ENCODE data around the gene PRL.

Gene PRL

DNA sequence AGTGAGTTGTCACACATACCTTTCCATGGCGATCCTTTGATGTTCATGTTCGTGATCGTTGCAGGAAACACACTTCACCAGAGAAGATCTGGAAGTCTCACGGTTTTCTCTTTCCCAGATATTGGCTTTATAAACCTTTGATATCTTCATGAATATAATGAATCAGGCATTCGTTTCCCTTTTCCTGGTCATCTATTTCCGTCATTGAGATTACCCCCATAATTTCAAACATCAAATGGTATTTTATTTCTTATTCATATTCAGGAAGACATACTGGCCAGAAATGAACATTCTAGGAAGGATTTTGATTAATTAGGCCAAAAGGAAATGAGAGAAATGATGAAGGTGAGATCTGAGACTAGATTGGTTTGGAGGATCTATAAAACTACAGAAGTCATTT, at the start of gene PRL:
Gene PRL, minus strand, starts transcription at position 101 of the 400 bp plus-strand sequence. Its CDS starts 54 bp downstream, at position 47.
- DNase-seq (ENCODE audit: low read depth in 2 of 2): no peak

DNA sequence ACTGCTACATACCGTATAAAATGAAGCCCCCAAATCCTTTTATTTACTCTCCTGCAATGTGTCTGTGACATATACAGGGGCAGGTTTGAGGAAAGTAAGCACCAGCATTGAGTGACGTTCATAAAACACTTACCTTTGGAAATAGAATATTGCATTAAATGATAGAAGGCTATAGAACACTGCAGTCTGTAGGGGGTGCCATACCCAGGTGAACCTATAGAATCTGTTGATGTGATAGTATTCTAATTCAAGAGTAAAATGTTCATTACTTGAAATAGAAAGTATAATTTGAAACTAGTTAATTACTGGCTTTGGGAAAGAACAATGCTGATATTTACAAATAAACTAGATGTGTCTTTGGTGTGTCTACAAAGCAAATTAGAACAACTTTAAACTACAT, 47.0 kb upstream of the PRL start:
- no peak for DNase-seq (ENCODE audit: low read depth in 2 of 2)

- DNase-seq (ENCODE audit: low read depth in 2 of 2): no peak
Measured at GRCh38 chr6:22334778-22335177, 37.9 kb upstream of the PRL start.

GRCh38 chr6:22333802-22334201, 37.0 kb upstream of the PRL start:
- DNase-seq (ENCODE audit: low read depth in 2 of 2): peak in 1 of 2 experiments; percentile 44

- DNase-seq (ENCODE audit: low read depth in 2 of 2): peak in 1 of 2 experiments; percentile 7
Measured at GRCh38 chr6:22332711-22333110, 35.9 kb upstream of the PRL start.

DNA sequence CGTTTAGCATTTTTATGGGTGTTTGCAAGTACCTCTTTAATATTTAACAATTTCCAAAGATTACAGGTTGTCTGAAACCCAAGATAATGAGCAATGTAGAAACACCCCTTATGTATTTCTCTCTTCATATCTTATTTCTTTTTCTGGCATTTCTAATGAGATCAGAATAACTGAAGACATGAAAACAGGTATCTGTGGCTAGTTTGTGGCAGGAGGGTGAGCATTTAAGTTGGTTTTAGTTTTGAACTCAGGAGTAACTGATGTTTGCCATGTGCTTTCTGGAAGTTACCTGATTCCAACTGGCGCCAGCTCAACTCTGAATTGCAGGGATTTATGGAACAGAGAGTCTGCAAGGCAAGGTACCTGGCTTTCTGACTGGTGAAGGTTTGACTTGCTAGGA, 35.4 kb upstream of the PRL start:
- no peak for DNase-seq (ENCODE audit: low read depth in 2 of 2)

GRCh38 chr6:22330941-22331340, 34.1 kb upstream of the PRL start:
- no peak for DNase-seq (ENCODE audit: low read depth in 2 of 2)

- DNase-seq (ENCODE audit: low read depth in 2 of 2): peak; percentile 72 to 78
Measured at GRCh38 chr6:22328474-22328873, 31.6 kb upstream of the PRL start.

DNA sequence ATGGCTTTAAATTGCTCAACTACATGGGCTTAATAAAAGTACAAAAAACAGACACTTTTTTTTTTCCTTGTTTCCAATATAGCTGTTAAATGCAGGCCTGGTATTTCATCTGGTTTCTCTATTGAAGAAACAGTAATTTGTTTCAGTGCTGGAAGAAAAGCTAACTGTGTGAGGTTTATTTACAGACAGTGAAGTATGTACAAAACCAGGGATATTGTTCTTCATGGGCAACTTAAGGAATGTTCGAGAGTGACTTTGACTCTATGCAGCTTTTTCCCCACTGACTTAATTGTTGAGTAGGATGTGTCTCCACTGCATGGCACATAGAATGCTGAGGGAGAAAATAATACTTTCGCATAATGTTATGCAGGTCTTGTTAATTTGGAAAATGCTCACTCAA, 31.0 kb upstream of the PRL start:
- peak in 1 of 2 experiments; percentile 20 for DNase-seq (ENCODE audit: low read depth in 2 of 2)

DNA sequence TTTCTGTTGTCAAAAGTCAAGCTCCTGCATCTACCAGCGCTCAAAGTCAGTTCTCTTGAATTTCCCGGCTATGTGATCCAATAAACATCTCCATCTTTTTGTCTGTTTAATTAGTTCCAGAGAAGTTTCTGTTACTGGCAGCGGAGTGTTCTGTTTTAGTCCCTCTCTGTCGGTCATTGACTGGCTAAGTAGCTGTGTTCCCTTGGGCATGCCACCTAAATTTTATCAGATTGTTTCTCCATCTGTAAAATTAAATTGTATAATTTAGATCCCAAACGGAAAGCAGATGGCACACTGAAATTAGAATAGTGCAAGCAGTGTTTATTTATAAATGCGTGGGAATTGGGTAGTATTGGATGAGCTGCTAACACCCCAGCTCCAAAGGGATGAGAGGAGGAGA, 29.7 kb upstream of the PRL start:
- no peak for DNase-seq (ENCODE audit: low read depth in 2 of 2)

DNA sequence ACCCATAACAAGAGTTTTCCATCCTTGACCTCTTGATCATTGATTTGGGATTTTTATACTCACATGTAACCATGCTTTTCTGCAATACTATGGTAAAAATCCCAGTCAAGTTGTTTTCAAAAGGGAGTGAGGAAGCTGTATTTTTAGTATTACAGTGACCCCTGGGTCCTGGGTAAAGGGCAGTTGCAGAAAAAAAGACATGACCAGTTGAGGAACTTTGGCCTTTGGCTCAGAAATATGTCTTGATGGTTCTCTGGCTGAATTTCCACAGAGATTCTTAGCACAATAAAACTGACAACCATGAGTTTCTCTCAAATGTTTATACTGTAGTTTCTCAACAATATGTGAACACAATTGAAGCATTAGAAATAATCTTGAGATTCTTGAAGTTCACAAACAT, 28.6 kb upstream of the PRL start:
- no peak for DNase-seq (ENCODE audit: low read depth in 2 of 2)

DNA sequence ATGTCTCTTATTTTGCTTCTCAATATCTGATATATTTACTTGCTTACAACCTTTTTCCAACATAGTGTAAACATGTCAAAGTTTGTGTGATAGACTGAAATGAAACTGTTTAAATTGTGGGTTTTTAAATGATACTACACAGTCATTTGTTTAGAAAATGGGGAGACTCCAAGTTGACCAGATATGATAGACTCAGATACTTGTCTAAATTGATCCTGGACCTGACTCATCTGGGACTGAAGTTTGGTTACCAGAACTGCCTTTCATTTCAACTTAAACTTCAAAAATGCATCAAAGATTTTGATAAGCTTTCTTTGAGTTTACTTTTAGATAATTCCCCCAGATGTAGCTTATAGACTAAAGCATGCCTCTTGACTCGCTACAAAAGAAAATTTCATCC, 27.0 kb upstream of the PRL start:
- no peak for DNase-seq (ENCODE audit: low read depth in 2 of 2)

GRCh38 chr6:22322103-22323030, 25.5 kb upstream of the PRL start:
- no peak for DNase-seq (ENCODE audit: low read depth in 2 of 2)

DNA sequence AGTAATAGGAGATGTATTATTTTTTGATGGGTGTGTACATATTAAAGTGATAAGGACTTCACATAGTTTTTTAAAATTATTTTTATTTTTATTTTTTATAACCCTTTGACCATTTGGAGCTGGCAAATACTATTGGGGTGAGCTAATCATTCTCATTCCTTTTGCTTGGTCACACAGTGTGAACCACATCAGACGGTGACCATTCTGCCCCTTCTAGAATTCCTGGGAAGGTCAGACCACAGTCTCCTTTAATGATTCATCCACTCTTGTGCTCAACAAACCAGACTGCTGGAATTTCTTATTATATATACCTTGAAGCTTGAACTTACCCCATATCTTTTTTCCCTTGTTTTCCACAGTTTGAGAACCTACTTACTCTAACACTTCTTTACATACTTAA, 23.9 kb upstream of the PRL start:
- DNase-seq (ENCODE audit: low read depth in 2 of 2): peak; percentile 62 to 68

GRCh38 chr6:22318404-22318803, 21.6 kb upstream of the PRL start:
- no peak for DNase-seq (ENCODE audit: low read depth in 2 of 2)

GRCh38 chr6:22313796-22314195, 17.0 kb upstream of the PRL start:
- DNase-seq (ENCODE audit: low read depth in 2 of 2): no peak

DNA sequence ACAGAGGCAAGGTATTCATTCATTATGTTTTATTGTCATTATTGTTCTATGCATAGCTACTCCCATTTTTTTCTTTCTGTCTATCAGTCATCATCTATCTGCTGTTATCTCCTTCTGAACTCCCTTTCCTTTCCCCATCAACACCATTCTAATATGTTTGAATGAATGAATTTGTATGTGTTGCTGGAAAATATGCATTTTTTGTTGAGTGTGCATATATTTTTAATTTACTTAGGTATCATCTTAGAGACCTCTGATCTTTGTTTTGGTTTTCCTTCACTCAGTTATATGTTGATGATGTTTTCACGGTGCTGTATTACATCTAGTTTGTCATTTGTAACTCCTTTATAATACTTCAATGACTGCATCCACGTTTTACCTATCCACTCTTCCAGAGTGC, 12.1 kb upstream of the PRL start:
- DNase-seq (ENCODE audit: low read depth in 2 of 2): no peak

DNA sequence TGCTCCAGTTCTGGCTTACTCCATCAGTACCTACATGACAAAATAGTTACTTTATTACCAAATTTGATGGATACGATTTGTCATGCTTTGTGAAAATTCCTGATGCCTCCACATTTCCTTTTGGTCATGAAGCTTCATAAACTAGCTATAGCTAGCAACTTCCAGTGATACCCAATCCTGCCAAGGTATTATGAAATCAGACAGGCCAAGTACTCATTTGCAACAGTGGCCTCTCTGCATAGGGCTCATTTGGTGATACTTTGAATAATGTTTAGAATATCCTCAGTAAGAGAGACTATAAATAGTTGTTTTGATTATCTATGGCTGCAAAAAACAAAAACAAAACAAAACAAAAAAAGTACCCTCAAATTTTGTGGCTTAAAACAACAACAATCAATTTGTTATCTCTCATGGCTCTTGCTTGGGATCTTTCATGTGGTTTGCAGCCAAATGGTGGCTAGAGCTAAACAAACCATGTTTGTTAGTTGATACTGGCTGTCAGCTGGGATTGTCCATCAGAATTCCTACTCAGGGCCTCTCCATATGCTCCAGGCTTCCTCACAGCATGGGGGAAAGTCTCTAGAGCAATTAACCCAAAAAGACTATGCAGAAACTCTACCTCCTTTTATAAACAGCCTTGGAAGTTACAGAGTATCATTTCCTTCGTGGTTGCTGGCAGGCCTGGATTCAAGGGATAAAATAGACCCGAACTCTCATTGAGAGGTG, 10.1 kb upstream of the PRL start:
- DNase-seq (ENCODE audit: low read depth in 2 of 2): no peak

- no peak for DNase-seq (ENCODE audit: low read depth in 2 of 2)
Measured at GRCh38 chr6:22302838-22303237, 6.0 kb upstream of the PRL start.

DNA sequence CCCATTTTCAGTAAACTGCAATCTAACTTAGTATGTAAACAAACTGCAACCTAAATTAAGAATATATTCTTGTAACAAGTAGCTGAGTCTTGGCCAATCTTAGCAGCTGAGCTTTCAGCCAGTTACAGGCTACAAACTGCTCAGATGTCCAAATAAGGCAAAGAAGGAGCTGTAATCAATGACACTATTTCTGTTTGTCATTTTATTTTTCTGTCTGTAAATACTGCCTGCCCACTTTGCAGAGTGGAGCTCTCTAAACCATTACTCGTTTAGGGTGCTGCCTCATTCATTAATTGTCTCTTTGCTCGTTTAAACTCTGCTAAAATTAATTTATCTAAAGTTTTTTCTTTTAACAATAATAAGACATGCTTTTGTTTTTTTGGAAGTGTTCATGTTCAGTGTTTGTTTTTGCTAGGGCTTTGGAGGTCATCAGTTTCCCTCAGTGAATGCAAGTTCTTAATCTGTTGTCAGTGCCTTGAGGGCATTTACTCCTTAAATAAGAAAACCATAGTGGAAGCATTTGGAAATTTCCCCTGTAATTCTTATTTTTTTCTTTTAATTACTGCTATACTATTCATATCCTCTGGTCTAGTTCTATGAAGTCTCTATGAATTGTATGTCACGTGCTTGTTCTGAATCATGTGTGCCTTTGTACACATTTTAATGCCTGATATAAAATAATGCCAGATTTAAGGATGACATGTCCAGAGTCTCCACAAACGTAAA, 3.6 kb upstream of the PRL start:
- DNase-seq (ENCODE audit: low read depth in 2 of 2): no peak

GRCh38 chr6:22298475-22298890, 1.6 kb upstream of the PRL start:
- peak; percentile 28 for DNase-seq (ENCODE audit: low read depth in 2 of 2)

GRCh38 chr6:22296067-22296466, 769 bp downstream of the PRL start:
- DNase-seq (ENCODE audit: low read depth in 2 of 2): peak in 1 of 2 experiments; percentile 16
